HK-2 (cell line): ENCODE data around the gene FBLN5.

Experiments
- DNase-seq: peaks from one replicate; pipeline ENCODE4 v3.0.0-alpha.2; 2018; ENCODE audit not compliant: unreplicated experiment

FBLN5 gene

DNA sequence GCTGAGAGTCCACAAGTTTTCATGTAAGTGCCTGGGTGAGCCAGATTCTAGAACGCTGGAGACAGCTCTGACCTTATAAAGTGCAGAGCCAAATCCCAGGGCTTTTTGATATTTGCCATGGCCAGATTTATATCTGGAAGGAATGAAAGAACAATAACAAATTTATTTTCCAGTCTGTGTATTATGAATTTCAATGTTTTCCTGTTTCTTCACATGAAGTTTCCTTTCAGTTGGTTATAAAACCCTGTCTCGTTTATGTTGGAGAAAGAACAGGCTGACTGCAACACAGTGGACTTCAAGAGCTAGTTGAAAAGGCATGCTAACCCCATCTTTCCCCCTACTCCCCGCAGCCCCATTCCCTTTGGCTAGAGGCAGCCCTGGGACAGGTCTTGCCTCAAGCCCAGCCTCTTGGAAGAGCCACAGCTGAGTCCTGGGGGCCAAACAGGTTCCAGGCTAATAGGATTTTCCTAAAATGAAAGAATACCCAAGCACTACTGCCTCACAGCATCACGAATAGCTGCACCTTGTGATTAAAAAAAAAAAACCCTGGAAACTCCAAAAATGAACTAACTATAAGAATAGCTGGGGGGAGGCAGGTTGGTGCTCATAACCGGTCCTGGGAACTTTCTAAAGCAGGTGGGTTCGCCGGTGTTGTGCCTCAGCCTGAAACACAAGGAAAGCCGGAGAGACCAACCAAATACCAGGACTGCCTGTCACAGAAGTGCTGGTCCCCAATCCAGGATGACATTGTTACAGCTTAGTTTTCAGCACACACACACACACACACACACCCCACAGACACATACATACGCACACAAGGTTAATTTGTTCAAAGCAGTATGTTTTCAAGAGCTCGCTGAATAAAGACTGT, 1.5 kb downstream of the FBLN5 start:
- DNase-seq, result no peak

DNA sequence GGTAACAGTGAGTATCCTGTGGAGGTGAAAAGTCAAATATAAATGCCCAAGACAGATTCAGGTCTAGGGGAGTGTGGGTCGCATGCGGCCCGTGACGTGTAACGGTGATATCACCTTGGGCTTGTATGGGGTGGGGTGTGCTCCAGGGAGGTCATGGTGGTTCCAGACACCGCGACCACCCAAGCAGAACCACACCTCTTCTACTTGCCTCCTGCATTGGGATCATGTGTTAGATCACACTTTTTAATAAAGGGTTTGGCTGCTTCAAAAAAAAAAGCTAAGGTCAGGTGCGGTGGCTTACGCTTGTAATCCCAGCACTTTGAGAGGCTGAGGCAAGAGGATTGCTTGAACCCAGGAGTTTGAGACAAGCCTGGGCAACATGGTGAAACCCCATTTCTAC, 4.5 kb downstream of the FBLN5 start:
- DNase-seq, result no peak

DNA sequence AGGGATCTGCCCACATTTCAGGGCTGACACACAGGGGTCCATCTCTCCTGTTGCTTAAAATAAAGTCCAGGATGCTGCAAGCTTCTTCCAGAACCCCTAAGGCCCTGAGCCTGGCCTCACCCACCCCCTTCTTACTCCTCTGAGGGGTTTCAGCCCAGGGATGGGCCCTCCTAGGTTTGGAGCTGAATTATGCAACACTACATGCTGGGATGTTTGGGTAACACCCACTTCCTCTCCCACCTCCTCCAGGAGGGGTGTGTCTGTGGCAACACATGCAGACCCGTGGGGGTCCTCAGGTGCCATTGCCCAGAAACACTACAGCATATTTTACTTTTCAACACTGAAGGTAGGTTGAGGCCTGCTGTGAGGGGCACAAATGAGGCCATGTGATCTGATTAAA, 5.4 kb downstream of the FBLN5 start:
- DNase-seq, result no peak

DNA sequence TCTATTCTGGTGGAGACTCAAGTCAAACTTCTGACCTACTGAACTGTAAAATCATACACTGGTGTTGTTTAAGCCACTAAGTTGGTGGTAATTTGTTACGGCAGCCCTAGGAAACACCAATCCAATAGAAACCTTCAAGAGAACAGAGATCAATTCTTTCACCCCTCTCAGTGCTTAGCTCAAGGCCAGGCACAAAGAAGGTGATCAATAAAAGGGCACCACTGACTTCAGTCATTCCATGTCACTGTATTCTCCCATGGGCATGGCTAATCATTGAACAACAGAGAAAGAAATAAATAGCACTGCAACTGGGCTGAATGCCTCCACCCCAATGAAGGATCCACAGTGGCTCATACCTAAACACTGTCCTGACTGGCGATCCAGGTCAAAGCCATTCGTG, 7.3 kb downstream of the FBLN5 start:
- no peak for DNase-seq

DNA sequence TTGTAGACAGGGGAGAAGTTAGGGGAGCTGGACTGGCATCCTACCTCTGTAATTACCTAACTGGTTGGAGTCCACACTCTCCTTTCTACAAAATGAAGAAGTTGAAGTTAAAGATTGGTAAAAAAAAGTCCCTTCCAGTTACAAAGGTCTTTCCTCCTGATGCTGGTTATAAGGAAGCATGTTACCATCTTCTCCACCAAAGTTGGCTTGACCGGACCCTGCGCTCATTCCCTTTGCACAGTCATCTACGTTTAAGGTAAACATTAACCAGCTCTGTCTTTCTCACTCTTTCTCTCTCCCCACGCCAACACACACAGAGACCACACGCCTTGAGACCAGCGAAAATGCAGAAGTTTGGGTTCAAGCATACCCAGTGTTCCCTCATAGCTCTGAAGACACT, 11.9 kb downstream of the FBLN5 start:
- DNase-seq, result no peak

DNA sequence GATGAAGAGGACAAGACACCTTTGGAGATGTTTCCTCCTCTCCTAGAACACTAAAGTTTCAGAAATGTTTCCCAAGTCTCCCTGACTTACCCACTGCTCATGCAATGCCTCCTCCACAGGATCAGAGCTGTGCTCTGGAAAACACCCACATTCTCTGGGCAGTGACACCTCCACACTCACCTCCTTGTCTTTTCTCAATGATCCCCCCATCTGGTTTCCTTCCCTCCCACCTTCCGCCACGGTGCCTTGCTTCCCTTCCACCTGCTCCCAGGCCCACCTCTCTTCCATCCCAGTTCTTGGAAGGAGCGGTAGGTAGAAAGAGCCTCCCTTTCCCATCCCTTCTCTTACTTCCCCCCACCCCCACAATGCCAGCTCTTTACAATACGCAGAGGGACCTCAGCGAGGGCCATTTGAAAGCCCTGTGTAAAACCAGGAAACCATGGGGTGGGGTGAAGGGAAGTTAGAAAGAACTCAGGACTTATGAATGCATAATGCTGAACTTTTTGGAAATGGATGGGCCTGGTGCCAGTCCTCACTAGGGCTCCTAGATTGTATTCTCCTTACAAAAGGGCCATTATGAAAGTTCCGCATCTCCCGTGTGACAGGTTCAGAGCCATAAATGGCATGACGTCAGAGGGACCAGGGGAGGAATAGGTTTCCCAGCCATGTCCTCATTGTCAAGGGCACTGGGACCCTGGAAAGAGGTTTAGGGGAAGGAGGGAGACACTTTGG, 12.8 kb downstream of the FBLN5 start:
- no peak for DNase-seq

DNA sequence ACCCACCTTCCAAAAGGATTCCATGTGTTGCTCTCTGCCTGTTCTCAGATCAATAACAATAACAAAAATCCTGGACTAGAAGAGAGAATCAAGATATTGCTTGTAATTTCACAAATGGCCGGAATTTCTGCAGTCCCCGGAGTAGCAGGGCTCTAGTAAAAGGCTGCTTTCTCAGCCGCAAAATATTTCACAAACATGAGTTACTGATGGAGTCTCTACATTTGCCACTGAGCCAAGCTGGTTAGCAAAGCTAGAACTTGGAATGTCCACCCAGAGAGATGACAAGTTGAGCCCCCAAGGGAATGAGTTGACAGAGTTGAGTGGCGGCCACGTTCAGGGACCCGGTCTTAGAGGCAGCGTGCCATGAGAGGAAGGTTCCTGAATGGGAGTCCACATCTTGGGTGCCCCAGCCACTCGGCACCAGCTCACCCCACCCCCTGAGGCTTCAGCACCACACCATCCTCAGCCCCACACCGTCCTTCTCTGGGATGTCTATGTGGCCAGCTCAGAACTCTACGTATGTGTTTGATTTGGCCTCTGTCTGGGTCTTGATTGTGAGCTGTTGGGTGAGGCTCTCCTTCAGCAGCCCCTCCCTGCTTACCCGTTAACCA, 15.9 kb downstream of the FBLN5 start:
- DNase-seq, result no peak

DNA sequence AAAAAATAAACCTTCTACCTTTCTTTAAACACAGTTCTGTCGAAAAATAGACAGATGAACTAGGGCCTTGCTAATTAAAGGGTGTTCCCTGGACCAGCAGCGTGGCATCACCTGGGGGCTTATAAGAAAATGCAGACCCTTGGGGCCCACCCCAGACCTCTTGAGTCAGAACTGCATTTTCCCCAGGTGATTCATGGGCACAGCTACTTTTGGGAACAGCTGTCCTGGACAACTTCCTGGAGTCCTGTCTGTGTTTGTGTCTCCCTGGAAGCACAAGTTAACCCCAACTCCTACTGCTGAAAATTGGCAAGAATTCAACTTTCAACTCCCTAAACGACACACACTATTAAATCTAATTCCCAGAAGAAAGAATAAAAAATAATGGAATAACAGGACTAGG, 17.8 kb downstream of the FBLN5 start:
- DNase-seq, result no peak

DNA sequence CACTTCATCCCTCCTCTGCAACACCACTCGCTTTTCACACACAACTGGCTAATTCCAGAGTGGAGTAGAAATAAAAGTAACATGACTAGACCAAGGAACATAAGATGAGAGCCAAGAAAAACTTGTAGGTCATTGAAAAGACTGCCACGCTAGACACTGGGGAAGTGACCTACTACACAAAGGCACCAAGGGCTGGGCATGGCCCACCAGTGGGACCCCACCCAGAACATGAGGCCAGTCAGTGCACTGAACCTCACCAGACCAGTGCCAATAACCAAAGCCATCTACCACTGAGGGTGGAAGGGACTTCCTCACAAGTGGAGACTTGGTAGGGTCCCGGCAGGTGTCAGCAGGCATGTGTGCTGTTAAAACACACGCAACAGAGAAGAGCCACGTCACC, 19.7 kb downstream of the FBLN5 start:
- no peak for DNase-seq

DNA sequence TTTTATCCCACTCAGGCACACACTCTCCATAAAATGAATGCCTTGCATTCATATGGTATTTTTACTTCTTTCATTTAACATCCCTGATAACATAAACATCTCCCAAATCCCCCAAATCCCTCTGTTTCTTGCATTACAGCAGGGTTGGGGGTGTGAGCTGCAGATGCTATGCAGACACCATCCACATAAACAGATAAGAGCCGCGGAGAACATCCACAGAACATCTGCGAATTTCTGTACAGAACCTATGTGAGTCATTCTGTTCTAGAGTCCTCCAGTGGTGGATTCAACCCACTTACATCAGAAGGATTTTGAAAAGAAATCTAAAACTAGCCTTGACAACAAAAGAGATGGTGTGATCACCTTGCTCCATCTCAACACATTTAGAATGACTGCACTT, 20.3 kb downstream of the FBLN5 start:
- no peak for DNase-seq

DNA sequence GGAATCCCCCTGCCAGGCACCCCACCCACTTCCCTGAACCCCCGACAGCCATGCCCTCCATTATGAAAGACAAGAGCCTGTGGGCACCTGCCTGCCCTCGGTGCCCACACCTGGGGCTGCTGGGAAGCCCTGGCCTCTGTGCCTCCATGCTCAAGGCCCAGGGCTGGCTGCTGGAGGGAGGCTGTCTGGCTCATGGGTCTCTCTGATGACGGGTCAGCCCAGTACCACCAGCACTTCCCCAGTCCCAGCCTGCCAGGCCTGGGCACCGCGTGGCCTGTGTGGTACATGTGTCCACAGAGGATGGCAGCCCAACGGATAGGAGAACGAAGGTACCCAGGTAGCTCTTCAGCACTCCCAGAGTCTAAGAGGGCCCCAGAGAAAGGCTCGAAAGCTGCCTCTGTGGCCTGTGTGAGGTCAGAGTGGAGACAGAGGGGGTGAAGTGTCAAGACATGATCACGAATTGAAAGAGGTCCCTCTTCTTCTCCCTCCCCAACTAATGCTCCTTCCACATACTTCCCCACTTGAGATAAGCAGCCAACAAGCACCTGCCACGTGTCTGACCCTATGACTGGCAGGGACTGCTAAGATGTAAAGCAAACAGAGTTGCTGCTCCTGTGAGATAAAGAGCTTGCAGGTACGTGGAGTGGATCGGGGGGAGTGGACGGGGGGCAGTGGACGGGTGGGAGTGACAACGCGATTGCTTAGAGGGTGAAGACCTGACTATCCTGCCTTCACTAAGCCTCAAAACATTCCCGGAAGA, 21.2 kb downstream of the FBLN5 start:
- DNase-seq, result no peak

DNA sequence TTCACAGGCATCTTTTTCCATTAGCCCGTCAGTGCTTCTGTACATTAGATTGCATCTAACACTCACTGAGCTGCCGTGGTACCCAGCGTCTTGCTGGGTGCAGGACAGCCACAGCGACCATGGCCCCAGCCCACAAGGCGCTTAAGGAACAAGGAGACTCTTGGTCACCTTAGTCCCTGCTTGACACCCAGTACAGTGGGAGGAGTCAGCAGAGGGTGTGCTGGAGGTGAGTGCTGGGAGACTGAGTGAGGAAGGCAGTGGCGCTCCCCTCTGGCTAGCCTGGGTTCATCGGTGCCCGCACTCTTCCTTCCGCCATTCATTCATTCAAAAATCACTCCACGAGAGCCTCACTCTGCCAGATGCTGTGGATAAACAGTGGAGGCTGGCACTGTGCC, 21.8 kb downstream of the FBLN5 start:
- no peak for DNase-seq

DNA sequence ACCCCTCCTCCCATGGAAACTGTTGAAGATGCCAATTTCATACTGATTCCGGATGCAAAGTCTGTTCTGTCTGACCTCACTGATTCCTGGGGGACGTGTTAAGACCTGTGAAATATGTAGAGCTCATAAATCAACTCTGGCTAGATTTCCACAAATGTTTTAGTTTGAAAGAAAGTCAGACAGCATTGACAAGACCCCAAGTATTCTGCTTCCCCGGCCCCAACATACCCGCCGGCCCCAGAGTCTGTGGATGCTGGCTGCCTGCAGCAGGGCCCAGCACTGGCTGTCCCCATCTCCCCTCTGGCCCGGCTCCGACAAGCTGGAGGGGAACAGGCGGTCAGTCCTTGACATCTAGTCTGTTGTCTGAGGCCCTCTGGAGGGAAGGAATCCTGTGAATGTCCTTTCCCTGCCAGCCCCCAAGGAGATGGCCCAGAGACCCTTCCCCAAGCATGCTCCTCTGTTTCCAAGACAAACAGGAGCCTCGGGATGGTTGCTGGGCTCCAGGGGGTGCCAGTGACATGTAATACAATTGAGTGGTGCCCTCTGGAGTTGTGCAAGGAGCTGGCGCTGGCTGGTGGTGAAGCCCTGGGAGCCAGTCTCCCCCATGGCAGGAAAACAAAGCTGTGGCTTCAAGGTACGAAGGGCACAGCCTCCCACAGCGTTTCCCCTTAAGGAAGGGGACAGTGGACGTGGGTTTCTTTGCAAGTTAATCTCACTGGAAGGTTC, 22.3 kb downstream of the FBLN5 start:
- no peak for DNase-seq

DNA sequence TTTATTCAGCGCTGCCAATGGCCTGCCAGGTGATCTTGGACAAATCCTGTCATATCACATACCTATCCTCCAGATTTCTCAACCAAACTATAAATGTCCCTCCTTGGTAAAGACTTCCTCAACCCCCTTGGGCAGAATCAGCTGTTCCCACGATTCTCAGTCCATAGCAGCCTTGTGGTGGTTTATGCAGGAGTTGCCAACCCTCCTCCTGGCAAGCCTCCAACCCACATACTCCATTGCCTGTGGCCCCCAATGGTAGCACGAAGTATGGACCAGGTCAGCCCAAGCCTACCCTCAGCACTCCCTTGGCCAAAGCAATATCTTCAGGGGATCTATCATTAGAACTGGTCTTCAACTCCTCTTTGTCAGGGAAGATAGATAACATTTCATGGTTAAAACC, 27.0 kb downstream of the FBLN5 start:
- no peak for DNase-seq

DNA sequence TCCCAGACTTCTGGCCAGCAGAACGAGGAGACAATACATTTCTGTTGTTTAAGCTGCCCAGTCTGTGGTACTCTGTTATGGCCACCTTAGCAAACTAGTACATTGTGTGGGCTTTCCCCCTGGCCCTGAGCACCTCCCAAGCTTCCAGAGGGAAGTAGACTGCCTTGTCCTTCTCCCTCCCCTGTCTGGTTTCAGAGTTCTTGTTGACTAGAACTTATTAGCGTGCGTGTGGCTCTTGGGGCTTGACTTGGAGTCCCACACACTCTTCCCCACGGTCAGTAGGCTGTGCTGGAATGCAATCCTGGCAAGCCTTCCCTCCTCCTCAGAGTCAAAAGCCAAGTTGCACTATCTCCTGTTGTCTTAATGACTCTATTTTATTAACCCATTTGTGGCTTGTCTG, 27.7 kb downstream of the FBLN5 start:
- no peak for DNase-seq

DNA sequence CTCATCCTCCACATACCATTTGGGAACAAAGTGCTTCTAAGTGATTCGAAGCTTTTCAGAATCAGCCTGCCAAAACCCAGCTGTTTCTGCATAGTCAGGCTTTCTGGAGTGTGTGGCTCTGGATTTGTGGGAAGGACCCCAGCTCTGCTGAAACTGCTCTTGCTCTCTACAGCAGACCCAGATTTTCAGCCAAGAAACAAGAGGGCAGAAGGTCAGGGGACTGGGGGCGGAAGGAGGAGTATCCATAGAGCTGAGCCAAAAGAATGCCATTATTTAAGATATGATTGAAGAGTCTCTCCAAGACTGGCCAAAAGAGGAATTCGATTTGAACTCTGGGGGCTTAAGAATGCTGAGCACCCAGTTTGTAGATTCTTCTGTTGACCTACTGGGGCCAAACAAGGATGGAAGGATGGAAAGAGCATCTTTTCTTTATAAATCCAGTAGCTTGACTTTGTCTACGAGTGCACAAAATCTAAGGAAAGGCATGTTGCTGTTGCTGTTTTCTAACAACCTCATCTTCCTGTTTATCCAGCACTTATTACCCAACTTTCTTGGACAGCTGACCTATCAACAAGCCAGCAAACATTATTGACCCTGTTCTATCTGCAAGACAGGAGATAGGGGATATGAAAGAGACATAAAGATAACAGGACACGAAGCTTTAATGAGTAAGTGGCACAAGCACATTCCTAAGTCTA, 29.2 kb downstream of the FBLN5 start:
- no peak for DNase-seq

DNA sequence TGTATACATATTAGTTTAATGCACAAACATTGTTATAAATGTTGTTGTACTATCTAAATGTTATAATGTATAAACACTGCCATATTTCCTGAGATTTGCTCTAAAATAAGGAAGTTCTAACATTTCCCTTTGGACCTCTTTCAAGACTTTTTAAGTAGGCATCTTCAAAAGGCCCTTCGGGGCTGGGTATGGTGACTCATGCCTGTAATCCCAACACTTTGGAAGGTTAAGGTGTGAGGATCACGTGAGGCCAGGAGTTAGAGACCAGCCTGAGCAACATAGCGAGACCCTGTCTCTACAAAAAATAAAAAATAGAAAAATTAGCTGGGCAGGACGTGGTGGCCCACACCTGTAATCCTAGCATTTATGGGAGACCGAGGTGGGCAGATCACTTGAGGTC, 35.5 kb downstream of the FBLN5 start:
- DNase-seq, result no peak

DNA sequence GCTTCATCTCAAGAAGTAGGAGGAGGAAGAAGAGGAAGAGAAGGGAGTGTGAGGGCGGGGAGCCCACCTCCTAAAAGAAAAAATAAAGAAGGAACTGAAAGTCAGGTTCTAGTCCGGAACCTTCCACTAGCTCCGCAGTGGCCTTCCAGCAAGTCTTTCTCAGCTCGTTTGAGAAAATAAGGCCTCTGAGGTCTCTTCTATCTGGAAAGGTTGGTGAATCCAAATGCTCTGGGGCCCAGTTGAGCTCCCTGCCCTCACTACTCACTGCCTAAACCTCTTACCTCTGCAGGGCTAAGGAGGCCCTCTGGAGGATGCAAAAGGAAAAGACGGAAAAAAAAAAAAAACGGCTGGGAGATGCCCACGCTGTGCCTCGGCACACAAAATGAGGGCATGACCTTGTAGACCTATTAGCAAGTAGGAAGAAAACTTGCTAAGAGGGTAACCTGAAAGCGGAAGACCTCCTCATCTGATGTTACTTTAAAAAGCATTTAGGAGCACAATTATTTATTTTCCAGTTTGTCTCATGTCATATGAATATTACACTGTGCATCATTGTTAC, 35.9 kb downstream of the FBLN5 start:
- peak; percentile 28 for DNase-seq

DNA sequence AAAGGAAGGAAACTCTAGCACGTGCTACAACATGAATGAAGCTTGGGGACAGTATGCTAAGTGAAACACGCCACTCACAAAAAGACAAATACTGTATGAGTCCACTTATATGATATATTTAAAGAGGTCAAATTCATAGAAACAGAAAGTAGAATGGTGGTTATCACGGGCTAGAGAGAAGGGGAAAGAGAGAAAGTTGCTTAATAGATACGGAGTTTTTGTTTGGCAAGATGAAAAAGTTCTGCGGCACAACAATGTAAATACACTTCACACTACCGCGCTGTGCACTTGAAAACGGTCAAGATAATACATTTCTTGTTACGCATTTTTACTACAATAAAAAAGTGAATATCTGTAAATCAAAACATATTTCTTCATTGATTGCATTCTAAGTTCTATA, 37.3 kb downstream of the FBLN5 start:
- no peak for DNase-seq

DNA sequence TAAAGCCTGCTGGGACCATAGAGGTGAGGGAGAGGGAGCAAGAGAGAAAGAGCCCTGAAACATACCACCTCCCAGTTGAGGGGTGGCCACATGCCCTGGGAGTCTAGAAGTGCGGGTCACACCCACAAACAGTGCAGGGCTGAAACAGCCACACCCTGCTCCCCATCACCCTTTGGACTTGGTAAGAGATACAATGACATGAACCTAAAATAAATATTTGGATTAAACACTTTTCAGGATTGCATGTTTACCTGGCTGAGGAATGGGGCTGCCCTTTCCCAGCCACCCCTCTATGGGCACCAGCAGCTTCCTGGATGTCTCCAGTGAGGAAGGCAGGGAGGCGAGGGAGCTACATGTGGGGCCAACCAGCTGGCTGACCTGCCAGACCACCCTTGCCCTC, 41.1 kb downstream of the FBLN5 start:
- no peak for DNase-seq
